SW 1271 (cell line): Measurements from ENCODE around the gene RBM15.

Experiments used
- DNase-seq, 2 experiments: peaks; one replicate each; lab custom pipeline; 2025; lab: John Stamatoyannopoulos, UW

RBM15 gene

DNA sequence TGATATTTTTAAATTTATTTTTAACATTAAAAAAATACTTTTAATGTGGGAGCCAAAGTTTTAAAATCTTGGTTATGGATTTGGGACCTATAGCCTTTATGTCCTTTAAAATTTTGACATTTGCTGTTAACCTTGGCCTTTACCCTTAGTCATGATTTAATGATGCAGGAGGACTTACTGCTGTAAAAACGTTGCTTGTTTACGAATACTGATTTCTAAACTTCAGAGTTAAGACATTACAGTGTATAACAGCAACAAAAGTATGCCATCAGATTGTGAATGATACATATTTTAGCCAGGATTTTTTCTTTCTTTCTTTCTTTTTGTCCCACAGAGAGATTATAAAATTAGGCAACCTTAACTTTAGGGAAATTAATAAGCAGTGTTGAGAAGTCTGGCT is 8.9 kb downstream of the RBM15 start:
- DNase-seq: no peak

DNA sequence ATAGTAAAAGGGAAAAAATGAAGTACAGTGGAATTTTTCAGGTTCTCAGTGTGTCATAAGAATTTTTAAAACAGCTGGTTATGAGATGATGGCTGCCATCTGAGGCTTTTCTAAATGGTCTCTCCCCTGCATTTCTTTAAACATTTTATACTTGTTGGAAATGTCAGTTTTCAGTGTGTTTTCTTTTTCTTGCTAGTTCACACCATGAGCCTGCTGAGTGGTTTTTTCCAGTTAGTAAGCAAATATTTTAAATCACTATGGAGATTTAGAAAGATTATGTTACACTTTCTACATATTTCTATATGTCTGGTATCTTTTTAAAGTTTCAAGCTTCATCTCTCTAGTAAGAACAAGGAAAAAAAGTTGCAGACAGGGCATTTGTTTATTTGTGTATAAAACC is 9.6 kb downstream of the RBM15 start:
- no peak for DNase-seq

DNA sequence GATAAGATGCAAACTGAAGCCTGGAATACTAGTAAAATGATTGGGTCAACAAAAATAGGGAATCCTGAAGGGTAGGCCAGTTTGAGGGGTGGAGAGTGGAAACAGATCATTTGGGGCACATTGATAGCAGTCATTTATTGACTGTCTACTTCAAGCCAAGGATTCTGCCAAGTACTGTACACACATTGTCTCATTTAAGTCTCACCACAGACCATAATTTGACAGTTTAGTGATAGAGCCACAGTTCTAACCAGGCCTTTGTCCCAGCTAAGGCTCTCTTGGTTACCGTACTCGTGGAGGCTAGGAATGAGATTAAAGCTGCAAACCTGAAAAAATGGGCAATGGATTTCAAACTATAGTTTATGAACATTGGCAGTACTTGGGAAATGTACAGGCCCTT is 11.2 kb downstream of the RBM15 start:
- no peak for DNase-seq

DNA sequence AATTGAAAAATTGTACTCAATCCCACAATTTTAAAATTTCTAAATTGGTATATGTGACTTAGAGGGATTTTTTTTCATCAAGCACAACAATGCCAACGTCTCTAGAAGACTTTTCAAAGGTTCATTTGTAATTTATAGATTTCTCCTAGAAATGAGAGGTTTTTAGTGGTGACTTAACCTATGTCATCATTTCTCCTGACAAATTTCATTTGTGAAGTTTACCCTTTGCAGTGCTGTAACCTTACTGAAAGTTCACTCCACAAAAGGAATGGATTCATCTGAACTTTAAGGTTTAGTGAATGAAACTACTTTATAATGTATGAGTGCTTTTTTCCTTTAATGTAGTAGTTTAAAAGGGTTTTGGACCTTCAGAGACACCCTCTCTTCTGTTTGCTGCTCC is 16.1 kb downstream of the RBM15 start:
- DNase-seq: no peak

DNA sequence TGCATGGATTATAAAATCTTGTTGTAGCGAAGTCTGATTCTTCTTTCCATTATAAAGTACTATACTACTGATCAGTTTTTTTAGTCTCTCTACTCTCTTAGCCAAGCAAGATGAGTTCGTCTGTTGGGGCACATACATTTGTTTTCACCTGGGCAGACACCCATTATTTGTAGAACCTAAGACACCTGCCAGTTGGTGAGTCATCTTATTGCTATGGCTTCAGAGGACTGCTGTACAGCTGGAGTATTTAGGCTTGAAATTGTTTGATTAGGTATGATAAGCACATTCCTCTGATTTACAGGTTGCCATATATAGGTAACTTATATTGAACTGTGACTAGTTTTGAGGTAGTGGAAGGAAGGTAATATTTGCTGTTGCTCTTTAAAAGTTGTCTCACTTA is 17.2 kb downstream of the RBM15 start:
- no peak for DNase-seq

DNA sequence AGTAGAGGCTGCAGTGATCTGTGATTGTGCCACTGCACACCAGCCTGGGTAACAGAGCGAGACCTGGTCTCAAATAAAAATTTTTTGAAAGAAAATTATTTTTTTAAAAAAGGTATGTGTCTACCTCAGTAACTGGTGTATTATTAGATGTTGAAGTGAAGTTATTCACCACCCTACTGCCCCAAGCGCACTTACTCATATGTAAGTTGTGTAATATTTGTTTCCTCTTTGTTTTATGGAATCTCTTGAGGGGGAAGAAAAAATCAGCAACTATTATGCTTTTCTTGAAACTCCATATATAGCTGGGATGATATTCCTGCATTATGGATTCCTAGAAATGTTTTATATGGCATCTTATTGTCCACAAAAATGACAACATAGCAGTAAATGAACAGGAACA is 21.3 kb downstream of the RBM15 start:
- no peak for DNase-seq

DNA sequence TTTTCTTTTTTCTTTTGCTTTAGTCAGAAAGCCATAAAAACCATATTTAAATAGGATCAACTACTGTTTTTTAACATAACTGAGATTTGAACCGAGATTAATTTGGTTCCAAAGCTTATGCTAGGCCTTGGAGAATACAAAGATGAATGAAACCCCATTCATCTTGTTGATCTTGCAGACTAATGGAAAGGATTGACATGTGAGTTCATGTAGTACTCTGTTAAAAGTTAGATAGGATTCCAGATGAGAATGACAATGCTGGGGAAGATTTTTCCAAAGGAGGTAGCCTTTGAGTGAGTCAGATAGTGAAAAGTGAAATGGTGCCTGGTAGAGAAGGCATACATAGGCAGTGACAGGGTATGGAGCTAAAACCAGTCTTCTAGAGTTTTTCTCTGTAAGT is 22.7 kb downstream of the RBM15 start:
- DNase-seq: no peak

DNA sequence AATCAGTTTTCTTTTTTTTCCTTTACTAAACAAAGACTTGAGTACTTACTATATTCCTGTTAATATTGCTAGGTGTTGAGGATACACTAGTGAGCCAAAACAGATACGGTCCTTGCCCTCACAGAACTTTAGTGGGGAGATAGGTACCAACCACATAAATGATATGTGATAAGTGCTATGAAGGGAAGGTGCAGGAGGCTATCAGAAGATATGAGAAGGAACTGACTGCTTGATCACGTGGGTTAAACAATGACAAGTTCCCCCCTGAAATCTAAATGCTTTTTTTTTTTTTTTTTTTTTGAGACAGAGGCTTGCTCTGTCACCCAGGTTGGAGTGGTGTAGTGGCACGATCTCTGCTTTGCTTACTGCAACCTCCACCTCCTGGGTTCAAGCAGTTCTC is 25.0 kb downstream of the RBM15 start:
- no peak for DNase-seq

DNA sequence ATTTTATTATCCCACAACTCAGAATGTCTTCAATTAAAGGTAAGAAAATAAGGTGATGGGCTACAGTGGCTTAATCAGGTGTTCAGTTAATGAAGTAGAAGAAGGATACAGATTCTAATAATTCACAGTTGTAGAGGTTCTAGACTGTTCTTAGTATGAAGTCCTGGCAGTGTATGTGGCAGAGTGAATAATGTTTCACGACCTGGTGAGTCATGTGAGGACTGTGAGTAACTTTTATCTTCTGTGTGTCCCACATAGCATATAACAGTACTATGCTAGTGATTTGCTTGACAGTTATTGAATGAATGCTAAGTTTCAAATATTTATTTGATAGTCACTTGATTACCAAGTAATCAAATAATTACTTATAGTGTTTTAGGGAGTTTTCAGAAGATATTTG is 31.6 kb downstream of the RBM15 start:
- DNase-seq: no peak

DNA sequence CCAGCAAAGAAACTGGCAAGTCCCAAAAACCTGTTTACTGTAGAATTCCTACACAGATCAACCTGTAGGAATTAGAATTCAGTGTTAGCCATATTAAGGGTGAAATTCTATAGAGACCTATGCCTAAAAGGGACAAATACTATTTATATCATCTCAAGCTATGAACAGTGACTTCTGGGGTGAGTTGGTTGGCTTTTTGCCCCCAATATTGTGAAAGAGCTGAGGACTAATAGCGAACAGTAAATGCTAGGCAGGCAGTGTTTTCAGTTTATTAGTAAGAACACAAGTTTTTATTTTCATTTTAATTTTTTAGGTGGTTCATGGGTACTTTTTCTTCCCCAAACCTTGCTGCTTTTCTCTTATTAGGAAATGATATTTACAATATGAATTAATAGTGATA is 36.3 kb downstream of the RBM15 start:
- DNase-seq: no peak

DNA sequence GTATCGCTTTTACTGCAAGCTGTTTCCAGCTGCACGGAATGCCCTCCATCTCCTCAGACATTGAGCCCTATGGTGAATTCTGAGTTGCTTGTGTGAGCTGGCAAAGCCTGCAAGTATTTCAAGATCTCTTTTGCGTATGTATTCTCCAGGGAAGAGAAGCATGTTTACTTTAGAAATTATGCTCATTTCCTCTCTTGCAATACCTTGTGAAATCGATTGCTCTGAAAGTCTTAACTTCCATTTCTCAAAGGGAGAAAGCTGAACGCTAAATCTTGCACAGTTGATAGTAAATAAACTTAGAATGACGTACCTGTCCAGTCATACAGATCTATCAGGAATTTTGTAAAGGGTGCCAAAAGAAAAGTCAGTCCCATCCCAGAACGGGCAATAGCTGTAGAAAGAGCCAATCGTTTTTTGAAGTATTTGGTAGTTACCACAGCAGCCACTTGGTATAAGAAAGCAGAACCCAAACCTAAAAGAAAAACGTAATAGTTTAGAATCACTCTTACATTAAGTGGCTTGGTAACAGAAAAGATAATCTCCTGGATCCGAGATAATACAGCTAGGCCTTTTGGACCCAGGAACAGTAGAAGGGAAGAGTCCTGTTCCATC is 41.6 kb downstream of the RBM15 start:
- no peak for DNase-seq

DNA sequence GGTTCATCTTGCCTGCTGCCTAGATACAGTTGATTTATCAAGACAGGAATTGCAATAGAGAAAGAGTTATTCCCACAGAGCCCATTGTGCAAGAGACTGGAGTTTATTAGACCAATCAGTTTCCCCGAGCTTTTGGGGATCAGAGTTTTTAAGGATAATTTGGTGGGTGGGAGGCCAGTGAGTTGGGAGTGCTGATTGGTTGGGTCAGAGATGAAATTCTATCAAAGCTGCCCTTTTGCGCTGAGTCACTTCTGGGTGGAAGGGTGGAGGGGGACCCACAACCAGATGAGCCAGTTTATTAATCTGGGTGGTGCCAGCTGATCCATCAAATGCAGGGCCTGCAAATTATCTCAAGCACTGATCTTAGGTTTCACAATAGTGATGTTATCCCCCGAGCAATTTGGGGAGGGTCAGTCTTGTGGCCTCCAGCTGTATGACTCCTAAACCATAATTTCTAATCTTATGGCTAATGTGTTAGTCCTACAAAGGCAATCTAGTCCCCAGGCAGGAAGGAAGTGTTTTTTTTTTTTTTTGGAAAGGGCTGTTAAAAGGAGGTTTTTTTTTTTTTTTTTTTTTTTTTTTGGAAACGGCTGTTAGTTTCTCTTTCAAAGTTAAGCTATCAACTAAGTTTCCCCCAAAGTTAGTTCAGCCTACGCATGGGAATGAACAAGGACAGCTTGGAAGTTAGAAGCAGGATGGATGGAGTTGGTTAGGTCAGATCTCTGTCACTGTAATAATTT is 44.2 kb downstream of the RBM15 start:
- no peak for DNase-seq

DNA sequence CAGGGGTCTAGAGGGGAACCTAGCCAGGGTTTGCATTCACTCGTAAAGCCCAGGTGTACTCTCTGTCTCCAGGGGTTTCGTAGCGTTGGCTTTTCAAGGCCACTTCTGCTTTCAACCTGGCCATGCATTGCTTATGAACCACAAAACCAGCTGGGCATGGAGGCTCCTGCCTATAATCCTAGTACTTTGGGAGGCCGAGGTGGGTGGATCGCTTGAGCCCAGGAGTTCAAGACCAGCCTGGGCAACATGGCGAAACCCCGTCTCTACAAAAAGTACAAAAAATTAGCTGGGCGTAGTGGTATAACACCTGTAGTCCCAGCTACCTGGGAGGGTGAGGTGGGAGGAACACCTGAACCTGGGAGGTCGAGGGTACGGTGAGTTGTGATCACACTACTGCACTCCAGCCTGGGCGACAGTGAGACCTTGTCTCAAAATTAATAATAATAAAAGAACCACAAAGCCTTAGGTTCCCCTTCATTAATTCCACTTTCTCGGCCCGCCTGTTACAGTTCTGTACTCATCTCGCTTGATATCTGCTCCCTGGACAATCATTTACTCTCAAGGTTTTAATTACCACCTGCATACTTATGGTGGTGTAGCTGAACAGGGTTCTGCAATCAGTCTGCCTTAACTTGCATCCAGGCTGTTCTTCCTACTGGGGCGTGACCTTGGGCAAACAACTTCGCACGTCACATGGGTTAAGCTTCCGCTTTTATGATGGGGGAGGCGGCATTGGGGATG is 45.6 kb downstream of the RBM15 start:
- DNase-seq: no peak

DNA sequence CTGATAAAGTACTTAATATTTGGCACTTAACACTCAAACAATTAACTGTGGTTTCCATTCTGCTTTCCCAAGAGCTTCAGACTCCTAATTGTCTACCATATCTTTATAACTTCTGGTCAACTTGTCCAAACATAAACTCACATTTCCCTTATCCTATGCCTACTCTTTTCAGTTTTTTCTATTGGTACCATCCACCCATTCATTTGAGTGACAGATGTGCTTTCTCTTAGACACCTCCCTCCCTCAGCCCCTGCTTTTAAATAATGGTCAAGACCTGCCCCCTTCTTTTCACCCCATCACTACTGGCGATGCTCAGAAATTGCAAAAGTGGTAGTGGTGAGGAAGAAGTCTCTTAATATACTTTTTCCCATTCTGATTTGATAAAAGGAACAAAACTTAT is 46.2 kb downstream of the RBM15 start:
- DNase-seq: no peak

DNA sequence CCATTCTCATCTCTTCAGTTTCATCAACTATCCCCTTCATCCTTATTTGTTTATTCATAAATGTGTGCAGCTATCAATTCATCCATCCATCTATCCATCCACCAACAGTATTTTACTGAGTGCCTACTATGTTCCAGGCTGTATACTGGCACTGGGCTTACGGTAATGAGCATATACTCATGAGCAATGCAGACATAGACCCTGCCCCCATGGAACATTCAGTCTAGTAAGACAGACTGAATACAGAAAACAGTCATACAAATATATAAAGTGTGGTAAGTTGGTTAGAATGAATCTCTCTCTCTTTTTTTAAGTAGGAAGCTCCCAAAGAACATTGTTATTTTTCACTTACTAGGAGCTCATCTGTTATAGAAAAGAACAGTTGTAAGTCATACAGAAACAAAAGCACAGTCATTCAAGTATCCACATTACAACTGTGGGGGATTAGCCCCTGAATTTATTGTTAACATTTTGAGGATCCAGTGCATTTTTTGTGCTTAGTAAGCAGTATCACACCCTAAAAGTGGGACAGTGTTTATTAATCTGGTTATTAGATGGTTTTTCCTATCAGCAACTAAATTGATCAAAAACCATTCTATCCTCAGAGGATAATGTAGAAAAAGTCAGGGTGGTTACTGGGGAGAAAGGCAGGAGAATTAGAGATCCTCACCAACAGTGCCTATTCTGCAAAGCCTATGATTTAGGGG is 48.0 kb downstream of the RBM15 start:
- DNase-seq: no peak

DNA sequence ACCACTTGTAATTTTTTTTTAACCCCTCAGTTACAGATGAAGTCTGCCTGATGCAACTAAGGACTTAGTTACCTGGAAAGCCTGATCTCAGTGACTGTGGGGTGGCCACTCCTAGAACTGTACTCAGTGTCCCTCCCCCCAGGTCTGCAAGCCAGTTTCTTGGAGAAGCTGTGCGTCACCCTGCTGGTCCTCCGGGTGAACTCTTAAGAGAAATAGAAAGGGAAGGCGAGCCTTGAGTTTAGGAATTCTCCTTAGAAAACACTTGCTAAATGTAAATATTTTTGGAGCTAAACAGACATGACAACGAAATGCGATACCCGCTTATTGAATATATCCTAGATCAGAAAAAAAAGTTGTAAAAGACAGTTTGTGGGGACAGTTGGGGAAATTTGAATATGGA is 50.9 kb downstream of the RBM15 start:
- DNase-seq: no peak

DNA sequence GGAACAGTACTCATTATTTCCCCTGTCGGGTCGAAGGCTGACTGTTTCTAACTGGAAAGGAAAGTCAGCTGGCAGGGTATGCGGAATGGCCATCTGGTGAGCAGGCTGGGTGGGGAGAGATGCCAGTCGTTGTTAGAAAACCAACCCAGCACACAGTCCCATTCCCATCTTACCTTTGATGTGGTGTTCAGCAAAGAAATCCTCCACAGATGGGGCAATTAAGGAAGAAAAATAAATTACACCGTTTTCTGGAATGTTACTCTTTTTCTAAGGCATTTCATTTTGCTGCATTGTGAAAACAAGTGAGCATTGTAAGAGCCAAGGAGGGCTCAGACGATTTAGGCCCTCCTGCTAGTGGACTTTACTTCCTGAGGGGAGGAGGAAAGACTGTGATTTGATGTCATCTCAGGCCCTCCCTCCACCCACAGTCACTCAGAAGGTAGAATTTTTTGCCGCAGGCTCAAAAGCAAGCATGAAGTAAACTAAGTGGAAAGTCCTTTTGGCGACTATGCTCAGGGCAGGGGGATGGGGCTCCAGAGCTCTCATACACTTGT is 51.6 kb downstream of the RBM15 start, which contains the start of gene SLC16A4:
Gene SLC16A4, minus strand, starts transcription at position 335 of the 554 bp plus-strand sequence. CDS start 1,703 bp downstream, outside the sequence.
- DNase-seq: no peak

DNA sequence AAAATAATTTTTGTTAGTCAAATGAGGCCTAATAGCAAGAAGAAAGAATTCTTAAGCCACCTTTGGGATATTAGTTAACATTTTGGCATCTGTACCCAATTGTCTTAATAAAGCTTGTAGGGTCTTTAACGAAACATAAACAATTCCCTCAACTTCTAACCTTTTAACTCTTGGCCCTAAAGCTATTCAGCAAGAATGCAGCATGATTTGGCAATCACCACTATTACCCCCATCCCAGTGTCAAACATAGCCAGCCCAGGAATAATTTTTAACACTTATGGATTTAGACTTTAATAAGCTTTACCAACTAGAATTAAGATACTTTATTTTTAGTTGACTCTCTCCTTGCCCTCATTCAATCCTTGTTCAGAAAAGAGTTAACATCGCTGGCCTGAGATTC is 54.1 kb downstream of the RBM15 start:
- DNase-seq: no peak

DNA sequence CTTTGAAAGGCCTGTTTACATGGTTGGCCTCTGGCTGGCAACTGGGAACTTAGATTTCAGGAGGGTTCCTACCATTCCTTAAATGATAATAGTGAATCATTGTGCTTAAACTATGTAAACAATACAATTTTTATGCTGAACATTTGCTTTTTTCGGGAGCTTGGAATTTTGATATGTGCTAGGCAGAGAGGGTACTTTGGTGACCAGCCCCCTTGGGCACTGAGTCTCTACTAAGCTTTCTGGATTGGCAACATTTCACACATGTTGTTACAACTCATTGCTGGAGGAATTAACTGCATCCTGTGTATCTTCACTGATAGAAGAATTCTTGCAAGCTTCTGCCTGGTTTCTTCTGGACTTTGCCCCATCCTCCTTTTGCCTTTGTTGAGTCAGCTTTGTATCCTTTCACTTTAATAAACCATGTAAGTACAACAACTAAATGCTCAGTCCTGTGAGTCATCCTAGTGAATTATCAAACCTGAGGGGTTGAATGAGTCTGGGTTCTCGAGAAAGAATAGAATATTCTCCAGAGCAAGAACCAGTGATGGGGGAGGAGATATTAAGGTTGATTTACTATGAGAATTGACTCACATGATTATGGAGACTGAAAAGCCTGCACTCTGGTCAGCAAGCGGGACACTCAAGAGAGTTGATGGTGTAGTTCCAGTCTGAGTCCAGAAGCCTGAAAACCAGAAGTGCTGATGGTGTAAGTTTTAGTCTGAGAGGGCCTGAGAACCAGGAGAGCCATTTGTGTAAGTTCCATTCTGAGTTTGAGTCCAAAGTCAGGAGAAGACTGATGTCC is 54.7 kb downstream of the RBM15 start:
- no peak for DNase-seq

DNA sequence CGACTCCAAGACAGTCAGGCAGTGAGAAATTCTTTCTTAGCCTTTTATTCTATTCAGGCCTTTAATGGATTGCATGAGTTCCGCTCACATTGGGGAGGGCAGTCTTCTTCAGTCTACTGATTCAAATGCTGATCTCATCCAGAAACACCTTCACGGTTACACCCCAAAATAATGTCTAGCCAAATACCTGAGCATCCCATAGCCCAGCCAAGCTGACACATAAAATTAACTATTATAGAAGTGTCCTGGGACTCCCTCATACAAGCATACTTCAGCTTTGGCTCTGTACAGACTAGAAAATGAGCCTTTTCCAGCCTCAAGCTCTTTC is 55.3 kb downstream of the RBM15 start:
- no peak for DNase-seq
